Neural progenitor cell (in vitro differentiated cells): Measurements from ENCODE around the gene CRYBB1.

Experiments
- CTCF ChIP-seq: fragments of 200-600 bp; sonication (generic); IDR thresholded peaks from 2 replicates; pipeline ENCODE4 v1.5.1; 2017; ENCODE audit warnings: antibody characterized with exemption, mild to moderate bottlenecking
- EZH2 ChIP-seq: fragments of 200-600 bp; sonication (generic); IDR thresholded peaks from 2 replicates; pipeline ENCODE4 v1.6.1; 2017; ENCODE audit warnings: antibody characterized with exemption, mild to moderate bottlenecking, moderate library complexity

DNA sequence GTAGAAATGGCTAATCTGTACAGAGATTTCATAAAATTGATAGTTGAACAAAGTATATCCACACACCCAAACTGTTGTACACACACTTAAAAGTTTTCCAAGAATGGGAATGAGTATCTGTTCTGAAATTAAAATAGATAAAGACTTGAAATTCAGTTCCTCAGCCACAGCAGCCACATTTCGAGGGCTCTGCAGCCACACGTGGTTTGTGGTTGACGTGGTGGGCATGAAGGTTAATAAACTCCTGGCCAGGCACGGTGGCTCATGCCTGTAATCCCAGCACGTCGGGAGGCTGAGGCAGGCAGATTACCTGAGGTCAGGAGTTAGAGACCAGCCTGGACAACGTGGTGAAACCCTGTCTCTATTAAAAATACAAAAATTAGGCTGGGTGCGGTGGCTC, 51.9 kb downstream of the CRYBB1 start:
- no peak for TF ChIP-seq CTCF
- TF ChIP-seq EZH2: no peak
